C4-2B (cell line): ENCODE measurements around the gene DNAJC11.

Experiments
- H3K27ac ChIP-seq: fragments of 450-650 bp; 2 replicates; pipeline ENCODE4 v1.5.1; 2017
- ZFX ChIP-seq: fragments of 450-650 bp; IDR thresholded peaks from 2 replicates; pipeline ENCODE4 v1.6.1; 2017
- TF ChIP-seq, protein P1 (sequence below): fragments of 450-650 bp; conservative IDR thresholded peaks from 2 replicates; pipeline ENCODE4 v1.5.1; 2017; ENCODE audit warnings: mild to moderate bottlenecking

DNAJC11 gene

DNA sequence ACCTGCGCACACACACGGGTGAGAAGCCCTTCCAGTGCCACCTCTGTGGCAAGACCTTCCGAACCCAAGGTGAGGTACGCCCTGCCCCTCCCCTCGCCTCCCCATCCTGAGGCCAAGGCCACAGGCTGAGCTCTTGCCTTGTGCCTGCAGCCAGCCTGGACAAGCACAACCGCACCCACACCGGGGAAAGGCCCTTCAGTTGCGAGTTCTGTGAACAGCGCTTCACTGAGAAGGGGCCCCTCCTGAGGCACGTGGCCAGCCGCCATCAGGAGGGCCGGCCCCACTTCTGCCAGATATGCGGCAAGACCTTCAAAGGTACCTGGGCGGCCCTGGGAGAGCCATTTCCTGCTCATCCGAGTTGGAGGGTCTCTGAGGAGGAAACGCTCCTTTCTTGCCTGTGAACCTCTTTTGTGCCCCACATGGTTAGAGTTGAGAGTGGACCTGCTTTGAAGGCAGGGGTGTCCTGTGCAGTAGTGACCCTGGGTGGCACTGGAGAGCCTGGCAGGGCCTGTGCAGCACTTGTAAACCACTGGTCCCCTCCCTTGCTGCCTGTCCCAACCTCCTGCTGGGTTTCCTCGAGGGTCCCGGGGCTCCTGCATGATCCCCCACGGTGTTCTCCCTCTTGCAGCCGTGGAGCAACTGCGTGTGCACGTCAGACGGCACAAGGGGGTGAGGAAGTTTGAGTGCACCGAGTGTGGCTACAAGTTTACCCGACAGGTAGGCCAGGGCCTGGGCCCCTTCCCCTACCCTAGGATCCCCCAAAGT lies 113.3 kb downstream of the DNAJC11 start:
- TF ChIP-seq ZFX: no peak
- TF ChIP-seq, protein P1, sequence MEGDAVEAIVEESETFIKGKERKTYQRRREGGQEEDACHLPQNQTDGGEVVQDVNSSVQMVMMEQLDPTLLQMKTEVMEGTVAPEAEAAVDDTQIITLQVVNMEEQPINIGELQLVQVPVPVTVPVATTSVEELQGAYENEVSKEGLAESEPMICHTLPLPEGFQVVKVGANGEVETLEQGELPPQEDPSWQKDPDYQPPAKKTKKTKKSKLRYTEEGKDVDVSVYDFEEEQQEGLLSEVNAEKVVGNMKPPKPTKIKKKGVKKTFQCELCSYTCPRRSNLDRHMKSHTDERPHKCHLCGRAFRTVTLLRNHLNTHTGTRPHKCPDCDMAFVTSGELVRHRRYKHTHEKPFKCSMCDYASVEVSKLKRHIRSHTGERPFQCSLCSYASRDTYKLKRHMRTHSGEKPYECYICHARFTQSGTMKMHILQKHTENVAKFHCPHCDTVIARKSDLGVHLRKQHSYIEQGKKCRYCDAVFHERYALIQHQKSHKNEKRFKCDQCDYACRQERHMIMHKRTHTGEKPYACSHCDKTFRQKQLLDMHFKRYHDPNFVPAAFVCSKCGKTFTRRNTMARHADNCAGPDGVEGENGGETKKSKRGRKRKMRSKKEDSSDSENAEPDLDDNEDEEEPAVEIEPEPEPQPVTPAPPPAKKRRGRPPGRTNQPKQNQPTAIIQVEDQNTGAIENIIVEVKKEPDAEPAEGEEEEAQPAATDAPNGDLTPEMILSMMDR: no peak
- H3K27ac ChIP-seq: no peak overlapping the region

DNA sequence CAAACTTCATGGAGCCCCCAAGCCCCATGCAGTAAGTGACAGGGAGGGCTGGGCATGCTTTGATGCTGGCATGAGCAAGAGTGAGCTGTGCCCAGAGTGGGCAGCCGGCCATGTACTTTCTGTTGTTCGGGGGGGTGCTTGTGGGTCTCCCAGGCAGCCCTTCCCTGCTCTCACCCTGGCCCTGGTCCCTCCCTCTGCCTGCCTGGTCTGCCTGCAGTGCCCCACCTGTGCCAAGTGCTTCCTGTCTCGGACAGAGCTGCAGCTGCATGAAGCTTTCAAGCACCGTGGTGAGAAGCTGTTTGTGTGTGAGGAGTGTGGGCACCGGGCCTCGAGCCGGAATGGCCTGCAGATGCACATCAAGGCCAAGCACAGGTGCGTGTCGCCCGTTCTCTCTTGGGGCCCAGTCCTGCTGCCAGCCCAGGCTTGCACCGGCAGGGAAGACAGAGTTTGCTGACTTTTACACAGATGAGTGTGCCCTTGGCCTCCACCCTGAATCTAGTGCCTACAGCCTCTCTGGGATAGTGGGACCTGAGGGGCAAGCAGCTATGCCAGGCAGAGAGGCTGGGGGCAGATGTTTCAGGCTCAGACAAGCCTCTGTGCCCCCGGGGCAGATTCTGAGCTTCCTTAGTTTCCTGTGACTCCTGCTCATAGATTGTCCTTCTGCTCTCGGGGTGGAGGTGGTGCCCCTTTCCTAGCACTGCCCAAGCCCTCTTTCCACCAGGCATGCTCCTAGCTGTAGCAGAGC lies 114.2 kb downstream of the DNAJC11 start:
- no peak overlapping the region for H3K27ac ChIP-seq

DNA sequence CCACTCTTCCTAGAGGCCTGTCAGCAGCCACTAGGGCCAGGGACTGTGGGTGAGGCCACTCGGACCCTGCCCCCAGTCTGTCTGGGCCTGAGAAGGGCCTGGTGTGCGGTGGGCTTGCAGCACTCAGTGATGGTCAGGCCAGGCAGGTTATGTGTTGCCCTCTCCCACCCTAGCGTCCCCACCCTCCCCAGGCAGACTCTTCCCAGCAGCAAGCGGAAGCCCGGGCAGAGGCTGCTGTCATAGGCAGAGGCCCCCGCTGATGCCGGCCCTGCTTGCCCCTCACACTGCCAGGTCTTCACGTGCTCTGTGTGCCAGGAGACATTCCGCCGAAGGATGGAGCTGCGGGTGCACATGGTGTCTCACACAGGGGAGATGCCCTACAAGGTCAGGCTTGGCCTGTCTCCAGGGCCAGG lies 115.2 kb downstream of the DNAJC11 start:
- TF ChIP-seq, protein P1: no peak
- no peak for TF ChIP-seq ZFX
- no peak overlapping the region for H3K27ac ChIP-seq

More for the DNA sequence above, 114.2 kb downstream of the DNAJC11 start:
- no peak for TF ChIP-seq ZFX
- TF ChIP-seq, protein P1: no peak

DNA sequence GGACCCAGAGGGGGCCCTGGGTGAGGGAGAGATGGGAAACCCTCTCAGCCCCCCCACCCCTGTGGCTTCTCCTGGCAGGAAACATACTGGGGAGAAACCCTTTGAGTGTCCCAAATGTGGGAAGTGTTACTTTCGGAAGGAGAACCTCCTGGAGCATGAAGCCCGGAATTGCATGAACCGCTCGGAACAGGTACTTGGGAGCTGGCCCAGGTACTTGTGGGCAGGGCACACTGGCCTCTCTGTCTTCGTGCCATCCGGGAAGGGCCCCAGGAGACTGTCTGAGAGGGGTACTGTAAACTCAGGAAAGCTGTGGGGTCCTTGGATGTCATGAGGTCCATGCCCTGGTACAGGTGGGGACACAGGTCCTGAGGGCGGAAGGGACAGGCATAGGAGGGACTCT lies 115.8 kb downstream of the DNAJC11 start:
- TF ChIP-seq, protein P1: no peak
- no peak for TF ChIP-seq ZFX
- no peak overlapping the region for H3K27ac ChIP-seq

DNA sequence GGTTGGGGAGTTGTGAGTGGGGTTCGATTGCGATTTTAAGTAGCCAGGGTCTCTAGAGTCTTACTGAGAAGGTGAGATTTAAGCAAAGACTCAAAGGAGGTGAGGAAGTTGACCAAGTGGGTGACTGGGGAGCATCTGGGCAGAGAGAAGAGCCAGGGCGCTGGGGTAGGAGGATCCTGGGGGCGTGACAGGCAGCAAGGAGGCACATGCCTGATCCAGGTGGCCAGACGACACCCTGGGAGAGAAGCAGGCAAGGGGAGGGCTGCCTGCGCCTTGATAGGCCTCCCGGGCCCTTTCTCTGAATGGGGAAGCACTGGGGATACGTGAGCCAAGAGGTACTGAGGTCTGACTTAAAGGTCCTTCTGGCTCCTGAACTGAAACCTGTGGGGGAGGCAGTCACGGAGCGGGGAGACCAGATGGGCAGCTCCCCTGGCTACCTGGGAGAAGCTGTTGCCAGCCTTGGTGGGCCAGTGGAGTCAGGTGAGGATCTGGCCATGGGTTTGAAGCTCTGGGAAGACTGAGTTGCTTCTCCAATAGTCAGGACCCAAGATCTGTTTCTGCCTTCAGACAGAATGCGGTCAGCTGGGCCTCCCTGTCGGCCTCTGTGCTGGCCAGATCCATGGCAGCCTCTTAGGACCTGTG lies 116.4 kb downstream of the DNAJC11 start:
- H3K27ac ChIP-seq: no peak overlapping the region
- no peak for TF ChIP-seq ZFX
- TF ChIP-seq, protein P1: no peak
